HK-2 (cell line): ENCODE data around the gene PUM1.

Experiments
- DNase-seq: peaks from one replicate; pipeline ENCODE4 v3.0.0-alpha.2; 2018; ENCODE audit not compliant: unreplicated experiment

Gene PUM1

GRCh38 chr1:30906631-30907441, 158.7 kb downstream of the PUM1 start:
- DNase-seq = no peak

GRCh38 chr1:30905916-30906620, 159.4 kb downstream of the PUM1 start:
- no peak for DNase-seq

GRCh38 chr1:30905403-30905802, 160.1 kb downstream of the PUM1 start:
- no peak for DNase-seq

GRCh38 chr1:30904962-30905335, 160.6 kb downstream of the PUM1 start:
- DNase-seq = no peak

- DNase-seq = no peak
Observed at GRCh38 chr1:30904191-30904961, 161.1 kb downstream of the PUM1 start.

GRCh38 chr1:30903343-30904034, 162.0 kb downstream of the PUM1 start:
- DNase-seq = no peak

- DNase-seq = no peak
Observed at GRCh38 chr1:30902593-30903290, 162.8 kb downstream of the PUM1 start.

GRCh38 chr1:30901798-30902581, 163.5 kb downstream of the PUM1 start:
- DNase-seq = no peak

GRCh38 chr1:30900931-30901560, 164.5 kb downstream of the PUM1 start:
- no peak for DNase-seq

- DNase-seq = no peak
Observed at GRCh38 chr1:30900486-30900885, 165.0 kb downstream of the PUM1 start.

GRCh38 chr1:30899577-30900389, 165.7 kb downstream of the PUM1 start:
- no peak for DNase-seq

GRCh38 chr1:30898031-30898815, 167.3 kb downstream of the PUM1 start:
- DNase-seq = no peak

- no peak for DNase-seq
Observed at GRCh38 chr1:30896905-30897304, 168.6 kb downstream of the PUM1 start.

GRCh38 chr1:30895944-30896660, 169.4 kb downstream of the PUM1 start:
- no peak for DNase-seq

- DNase-seq = no peak
Observed at GRCh38 chr1:30895382-30895943, 170.1 kb downstream of the PUM1 start.

GRCh38 chr1:30894508-30894973, 171.0 kb downstream of the PUM1 start:
- DNase-seq = no peak
